Ovary (tissue), 1 donor: ENCODE results near the gene REV1.

Source experiments
- EP300 ChIP-seq: sonication (generic); formaldehyde crosslinking; IDR thresholded peaks from one replicate; pipeline ENCODE4 v1.6.1; 2017; ENCODE audit warnings: antibody characterized with exemption
- POLR2A ChIP-seq: fragments of 450-650 bp; IDR thresholded peaks from one replicate; pipeline ENCODE4 v1.6.1; 2017; ENCODE audit warnings: antibody characterized with exemption, mild to moderate bottlenecking, moderate library complexity

DNA sequence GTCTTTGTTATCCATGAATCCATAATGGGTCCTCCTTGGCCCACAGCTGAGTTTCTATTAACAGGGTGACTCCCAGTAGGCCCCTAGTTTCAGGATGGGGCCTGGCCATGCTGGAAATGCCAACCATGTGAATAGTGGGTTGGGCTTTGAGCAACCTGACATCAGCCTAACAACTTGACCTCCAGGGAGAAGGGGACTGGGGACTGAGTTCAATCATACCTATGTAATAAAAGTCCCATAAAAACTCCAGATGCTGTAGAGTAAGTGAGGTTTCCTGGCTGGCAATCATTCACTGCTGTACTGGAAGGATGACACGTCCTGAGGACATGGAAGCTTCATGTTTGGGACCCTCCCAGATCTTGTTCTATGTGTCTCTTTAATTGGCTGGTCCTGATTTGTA is 7.9 kb downstream of the REV1 start:
- no peak for TF ChIP-seq POLR2A
- no peak for TF ChIP-seq EP300
